Vagina (tissue), 2 donors: ENCODE results near the gene ZNF235. TPM values are rescaled to one million over a fixed set of nuclear protein-coding genes. Genes with fewer than 3 reads are reported as not detected.

Experiments used
- DNase-seq, 2 donors: peaks; one replicate each; pipeline ENCODE4 v3.0.0-alpha.2; 2017; ENCODE audit errors: extremely low spot score in 2 of 2
- H3K27ac ChIP-seq: fragments of 200-600 bp; sonication (generic); one replicate; pipeline ENCODE4 v1.5.1; 2019
- H3K27me3 ChIP-seq: fragments of 200-600 bp; sonication (generic); one replicate; pipeline ENCODE4 v1.5.1; 2019
- H3K36me3 ChIP-seq, 2 donors: fragments of 200-600 bp; sonication (generic); one replicate each; pipeline ENCODE4 v1.5.1; 2017 to 2019
- H3K4me1 ChIP-seq: fragments of 200-600 bp; sonication (generic); one replicate; pipeline ENCODE4 v1.5.1; 2019
- H3K4me3 ChIP-seq, 2 donors: fragments of 200-600 bp; sonication (generic); 1 replicate in 1 of 2; 2 replicates in 1 of 2; pipeline ENCODE4 v1.5.1; 2016 to 2019
- H3K9me3 ChIP-seq: fragments of 200-600 bp; sonication (generic); one replicate; pipeline ENCODE4 v1.5.1; 2019
- POLR2A ChIP-seq, 2 donors: fragments of 450-650 bp; IDR thresholded peaks; one replicate each; pipeline ENCODE4 v1.6.1; 2017; ENCODE audit warnings: antibody characterized with exemption in 2 of 2, mild to moderate bottlenecking in 2 of 2, moderate library complexity in 2 of 2
- POLR2AphosphoS5 ChIP-seq, 2 donors: sonication (generic); formaldehyde crosslinking; IDR thresholded peaks; one replicate each; pipeline ENCODE4 v1.9.0; 2017; ENCODE audit warnings: antibody characterized with exemption in 2 of 2, mild to moderate bottlenecking in 2 of 2, low read depth in 1 of 2; ENCODE audit not compliant: insufficient read depth in 1 of 2
- intact Hi-C: fragments of 100-400 bp; cut with DNase I; formaldehyde crosslinking; loops from one replicate; pipeline ENCODE4 v1.15.1; 2023
- small RNA-seq: library from RNA; depleted of rRNA; stranded (forward); fragments of <200 nt; gene quantifications from one replicate; pipeline ENCODE3, GENCODE V24; 2016
- total RNA-seq: library from RNA; depleted of rRNA; stranded (reverse); fragments of >200 nt; gene quantifications from one replicate; pipeline ENCODE4 v1.2.3, GENCODE V29; 2016
- TF ChIP-seq, protein P1 (sequence below), 3 experiments: fragments of 450-650 bp in 2 of 3; fragments of 200-600 bp in 1 of 3; sonication (generic) in 1 of 3; IDR thresholded peaks; one replicate each; pipeline ENCODE4 v1.5.1; 2017 to 2019; ENCODE audit warnings: antibody characterized with exemption in 3 of 3, mild to moderate bottlenecking in 2 of 3, moderate library complexity in 2 of 3

ZNF235 gene
- total RNA-seq, 1 donor from 2014 or later, result 5.9 TPM

DNA sequence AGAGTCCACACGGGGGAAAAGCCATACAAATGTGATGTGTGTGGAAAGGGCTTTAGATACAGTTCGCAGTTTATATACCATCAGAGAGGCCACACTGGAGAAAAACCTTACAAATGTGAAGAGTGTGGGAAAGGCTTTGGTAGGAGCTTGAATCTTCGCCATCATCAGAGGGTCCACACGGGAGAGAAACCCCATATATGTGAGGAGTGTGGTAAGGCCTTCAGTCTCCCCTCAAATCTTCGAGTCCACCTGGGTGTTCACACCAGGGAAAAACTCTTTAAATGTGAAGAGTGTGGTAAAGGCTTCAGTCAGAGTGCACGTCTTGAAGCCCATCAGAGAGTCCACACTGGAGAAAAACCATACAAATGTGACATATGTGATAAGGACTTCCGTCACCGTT is 68.4 kb downstream of the ZNF235 start:
- peaks cover 19 to 68% of the 10 kb centered on the region in 2 donors for H3K36me3 ChIP-seq
- TF ChIP-seq POLR2A (IDR thresholded peaks at IDR 0.05) (no peak), POLR2AphosphoS5 (IDR thresholded peaks at IDR 0.05; ENCODE audit: insufficient read depth in 1 of 2, low read depth in 1 of 2) (no peak)
- TF ChIP-seq, protein P1, sequence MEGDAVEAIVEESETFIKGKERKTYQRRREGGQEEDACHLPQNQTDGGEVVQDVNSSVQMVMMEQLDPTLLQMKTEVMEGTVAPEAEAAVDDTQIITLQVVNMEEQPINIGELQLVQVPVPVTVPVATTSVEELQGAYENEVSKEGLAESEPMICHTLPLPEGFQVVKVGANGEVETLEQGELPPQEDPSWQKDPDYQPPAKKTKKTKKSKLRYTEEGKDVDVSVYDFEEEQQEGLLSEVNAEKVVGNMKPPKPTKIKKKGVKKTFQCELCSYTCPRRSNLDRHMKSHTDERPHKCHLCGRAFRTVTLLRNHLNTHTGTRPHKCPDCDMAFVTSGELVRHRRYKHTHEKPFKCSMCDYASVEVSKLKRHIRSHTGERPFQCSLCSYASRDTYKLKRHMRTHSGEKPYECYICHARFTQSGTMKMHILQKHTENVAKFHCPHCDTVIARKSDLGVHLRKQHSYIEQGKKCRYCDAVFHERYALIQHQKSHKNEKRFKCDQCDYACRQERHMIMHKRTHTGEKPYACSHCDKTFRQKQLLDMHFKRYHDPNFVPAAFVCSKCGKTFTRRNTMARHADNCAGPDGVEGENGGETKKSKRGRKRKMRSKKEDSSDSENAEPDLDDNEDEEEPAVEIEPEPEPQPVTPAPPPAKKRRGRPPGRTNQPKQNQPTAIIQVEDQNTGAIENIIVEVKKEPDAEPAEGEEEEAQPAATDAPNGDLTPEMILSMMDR (IDR thresholded peaks at IDR 0.05), result no peak
- H3K9me3 ChIP-seq, result peaks cover 80% of the 10 kb centered on the region
- no peak overlapping the region for H3K4me3 ChIP-seq
- no peak for DNase-seq
- H3K4me1 ChIP-seq, result no peaks in the 10 kb centered on the region
- intact Hi-C loops, result no loop called here
- H3K27ac ChIP-seq, result no peak overlapping the region
- H3K27me3 ChIP-seq, result no peaks in the 10 kb centered on the region

Small RNA genes lying within 50 kb of the gene (small RNA-seq; reads per million reads assigned to genes)
- gene NDUFA3P1, result not detected

Other genes starting within 250 kb of the ZNF235 start
- 2.2 TPM for gene ZNF284, start 232.9 kb downstream of the ZNF235 start, total RNA-seq
- 11.8 TPM for gene ZNF224, start 210.7 kb downstream of the ZNF235 start, total RNA-seq
- 3.7 TPM for gene ZNF225, start 191.6 kb downstream of the ZNF235 start, total RNA-seq
- gene ZNF234, start 163.5 kb downstream of the ZNF235 start, total RNA-seq, result 11.3 TPM
- 11.8 TPM for gene ZNF226, start 139.9 kb downstream of the ZNF235 start, total RNA-seq
- 14.2 TPM for gene ZNF227, start 92.5 kb downstream of the ZNF235 start, total RNA-seq
- gene ZNF233, start 45.1 kb downstream of the ZNF235 start, total RNA-seq, result not detected
- 9.6 TPM for gene ZNF112, start 51.7 kb upstream of the ZNF235 start, total RNA-seq
- 0.98 TPM for gene ZNF285, start 96.6 kb upstream of the ZNF235 start, total RNA-seq
- 2.0 TPM for gene ZNF229, start 143.4 kb upstream of the ZNF235 start, total RNA-seq
- 6.4 TPM for gene ZNF180, start 195.5 kb upstream of the ZNF235 start, total RNA-seq
- gene CEACAM20, start 224.7 kb upstream of the ZNF235 start, total RNA-seq, result not detected